ENCODE results near the gene IRF2BP2.

IRF2BP2 gene

GRCh38 chr1:234583755-234584419, 26.1 kb downstream of the IRF2BP2 start:
- DNase-seq (ENCODE audit: low read depth) = no peak

GRCh38 chr1:234582681-234583301, 27.2 kb downstream of the IRF2BP2 start:
- no peak for DNase-seq (ENCODE audit: low read depth)

- DNase-seq (ENCODE audit: low read depth) = no peak
These were observed 27.8 kb downstream of the IRF2BP2 start for GRCh38 chr1:234582186-234582585.

- DNase-seq (ENCODE audit: low read depth) = no peak
These were observed 28.8 kb downstream of the IRF2BP2 start for GRCh38 chr1:234581063-234581714.

GRCh38 chr1:234579967-234580366, 30.0 kb downstream of the IRF2BP2 start:
- DNase-seq (ENCODE audit: low read depth) = no peak

- DNase-seq (ENCODE audit: low read depth) = no peak
These were observed 31.2 kb downstream of the IRF2BP2 start for GRCh38 chr1:234578735-234579134.

- DNase-seq (ENCODE audit: low read depth) = no peak
These were observed 31.9 kb downstream of the IRF2BP2 start for GRCh38 chr1:234578087-234578486.

- DNase-seq (ENCODE audit: low read depth) = no peak
These were observed 36.2 kb downstream of the IRF2BP2 start for GRCh38 chr1:234573711-234574299.

GRCh38 chr1:234572966-234573365, 37.0 kb downstream of the IRF2BP2 start:
- DNase-seq (ENCODE audit: low read depth) = no peak

GRCh38 chr1:234571702-234572101, 38.3 kb downstream of the IRF2BP2 start:
- no peak for DNase-seq (ENCODE audit: low read depth)

- DNase-seq (ENCODE audit: low read depth) = no peak
These were observed 39.5 kb downstream of the IRF2BP2 start for GRCh38 chr1:234570329-234571120.

GRCh38 chr1:234568345-234568744, 41.6 kb downstream of the IRF2BP2 start:
- DNase-seq (ENCODE audit: low read depth) = no peak

GRCh38 chr1:234565132-234565531, 44.8 kb downstream of the IRF2BP2 start:
- no peak for DNase-seq (ENCODE audit: low read depth)

GRCh38 chr1:234564035-234565029, 45.6 kb downstream of the IRF2BP2 start:
- no peak for DNase-seq (ENCODE audit: low read depth)

GRCh38 chr1:234562334-234562733, 47.6 kb downstream of the IRF2BP2 start:
- no peak for DNase-seq (ENCODE audit: low read depth)

- DNase-seq (ENCODE audit: low read depth) = no peak
These were observed 48.7 kb downstream of the IRF2BP2 start for GRCh38 chr1:234561319-234561718.

GRCh38 chr1:234559902-234560676, 49.9 kb downstream of the IRF2BP2 start:
- DNase-seq (ENCODE audit: low read depth) = no peak

- no peak for DNase-seq (ENCODE audit: low read depth)
These were observed 50.7 kb downstream of the IRF2BP2 start for GRCh38 chr1:234559152-234559901.

GRCh38 chr1:234558330-234558836, 51.6 kb downstream of the IRF2BP2 start:
- no peak for DNase-seq (ENCODE audit: low read depth)

Data from stimulated activated CD8-positive, alpha-beta memory T cell treated with anti-CD3 and anti-CD28 coated beads, Interleukin-4, amount 100 ng/mL, for 24 hours (primary cell).